H9 (cell line): ENCODE results near the gene RABGAP1L. TPM values are rescaled to one million over a fixed set of nuclear protein-coding genes. Genes with fewer than 3 reads are reported as not detected.

Source experiments
- DNase-seq: peaks from one replicate; pipeline ENCODE4 v3.0.0-alpha.2; 2017
- H2AFZ ChIP-seq: one replicate; pipeline ENCODE4 v1.6.1; 2013; ENCODE audit warnings: mild to moderate bottlenecking, low read length, control low read depth, moderate library complexity
- H2AK5ac ChIP-seq: 2 replicates; pipeline ENCODE4 v1.6.1; 2013; ENCODE audit warnings: low read length, control low read depth, mixed read lengths; ENCODE audit not compliant: insufficient read length
- H2BK120ac ChIP-seq: one replicate; pipeline ENCODE4 v1.6.1; 2013; ENCODE audit warnings: low read depth, mild to moderate bottlenecking, low read length, control low read depth, inconsistent platforms; ENCODE audit not compliant: poor library complexity, severe bottlenecking
- H2BK12ac ChIP-seq: 2 replicates; pipeline ENCODE4 v1.6.1; 2013; ENCODE audit warnings: low read length, control low read depth, mixed read lengths, low read depth; ENCODE audit not compliant: insufficient read length
- H2BK15ac ChIP-seq: 2 replicates; pipeline ENCODE4 v1.6.1; 2013; ENCODE audit warnings: low read depth, low read length, control low read depth
- H2BK20ac ChIP-seq: one replicate; pipeline ENCODE4 v1.6.1; 2013; ENCODE audit warnings: low read depth, mild to moderate bottlenecking, low read length, control low read depth, inconsistent platforms; ENCODE audit not compliant: poor library complexity, severe bottlenecking
- H2BK5ac ChIP-seq: 2 replicates; pipeline ENCODE4 v1.6.1; 2013; ENCODE audit warnings: low read length, control low read depth, mixed read lengths; ENCODE audit not compliant: insufficient read length
- H3K14ac ChIP-seq: 2 replicates; pipeline ENCODE4 v1.6.1; 2013; ENCODE audit warnings: low read length, control low read depth; ENCODE audit not compliant: insufficient read depth
- H3K18ac ChIP-seq: 2 replicates; pipeline ENCODE4 v1.6.1; 2013; ENCODE audit warnings: low read depth, mild to moderate bottlenecking, mixed read lengths, low read length, control low read depth; ENCODE audit not compliant: insufficient read length
- H3K23ac ChIP-seq: 2 replicates; pipeline ENCODE4 v1.6.1; 2013; ENCODE audit warnings: low read length, control low read depth, mixed read lengths, low read depth; ENCODE audit not compliant: insufficient read length
- H3K23me2 ChIP-seq: 2 replicates; pipeline ENCODE4 v1.6.1; 2013; ENCODE audit warnings: low read depth, mild to moderate bottlenecking, mixed read lengths, low read length, control low read depth; ENCODE audit not compliant: insufficient read length, poor library complexity, severe bottlenecking
- H3K27ac ChIP-seq: 2 replicates; pipeline ENCODE4 v1.5.1; 2013; ENCODE audit warnings: low read length, control low read depth, mixed read lengths, low read depth; ENCODE audit not compliant: insufficient read length
- H3K27me3 ChIP-seq: 2 replicates; pipeline ENCODE4 v1.6.1; 2013; ENCODE audit warnings: low read length, control low read depth, inconsistent platforms; ENCODE audit not compliant: insufficient read depth
- H3K4ac ChIP-seq: 2 replicates; pipeline ENCODE4 v1.6.1; 2013; ENCODE audit warnings: low read depth, mild to moderate bottlenecking, control low read depth, inconsistent platforms, low read length, moderate library complexity
- H3K4me1 ChIP-seq: 2 replicates; pipeline ENCODE4 v1.6.1; 2013; ENCODE audit warnings: low read length, control low read depth, inconsistent platforms; ENCODE audit not compliant: insufficient read depth
- H3K4me2 ChIP-seq: 2 replicates; pipeline ENCODE4 v1.6.1; 2013; ENCODE audit warnings: low read length, control low read depth, mixed read lengths; ENCODE audit not compliant: insufficient read length, insufficient read depth
- H3K56ac ChIP-seq: 2 replicates; pipeline ENCODE4 v1.6.1; 2013; ENCODE audit warnings: low read depth, mild to moderate bottlenecking, mixed read lengths, low read length, control low read depth; ENCODE audit not compliant: insufficient read length
- H3K79me1 ChIP-seq: 2 replicates; pipeline ENCODE4 v1.6.1; 2013; ENCODE audit warnings: low read depth, mild to moderate bottlenecking, moderate library complexity, low read length, control low read depth, inconsistent platforms; ENCODE audit not compliant: insufficient read depth, poor library complexity, severe bottlenecking
- H3K79me2 ChIP-seq: 2 replicates; pipeline ENCODE4 v1.6.1; 2013; ENCODE audit warnings: low read length, control low read depth, inconsistent platforms; ENCODE audit not compliant: insufficient read depth
- H3K9ac ChIP-seq: 2 replicates; pipeline ENCODE4 v1.6.1; 2013; ENCODE audit warnings: low read length, control low read depth, mixed read lengths; ENCODE audit not compliant: insufficient read length; ENCODE audit errors: extremely low read depth
- H3K9me3 ChIP-seq: one replicate; pipeline ENCODE4 v1.6.1; 2013; ENCODE audit warnings: low read depth, low read length, inconsistent platforms; ENCODE audit not compliant: control insufficient read depth
- H3T11ph ChIP-seq: one replicate; pipeline ENCODE4 v1.6.1; 2013; ENCODE audit warnings: mild to moderate bottlenecking, low read length, control low read depth, inconsistent platforms
- H4K20me1 ChIP-seq: one replicate; pipeline ENCODE4 v1.6.1; 2013; ENCODE audit not compliant: control insufficient read depth, insufficient read length, insufficient read depth
- H4K5ac ChIP-seq: 2 replicates; pipeline ENCODE4 v1.6.1; 2013; ENCODE audit warnings: low read depth, mild to moderate bottlenecking, mixed read lengths, low read length, control low read depth; ENCODE audit not compliant: insufficient read length
- H4K8ac ChIP-seq: replicated peaks from 2 replicates; pipeline ENCODE4 v1.6.1; 2013; ENCODE audit warnings: low read length, control low read depth, mixed read lengths, low read depth; ENCODE audit not compliant: insufficient read length
- H4K91ac ChIP-seq: 2 replicates; pipeline ENCODE4 v1.6.1; 2013; ENCODE audit warnings: low read depth, mild to moderate bottlenecking, moderate library complexity, mixed read lengths, low read length, control low read depth; ENCODE audit not compliant: insufficient read length
- H3K27ac Mint-ChIP-seq, 3 experiments: 2 replicates in 2 of 3; 3 replicates in 1 of 3; pipeline ENCODE4 v1.8.0; 2020 to 2021; ENCODE audit warnings: mixed read lengths in 3 of 3, mild to moderate bottlenecking in 1 of 3, moderate library complexity in 1 of 3
- H3K27me3 Mint-ChIP-seq: 2 replicates; pipeline ENCODE4 v1.8.0; 2021; ENCODE audit warnings: low read depth, mild to moderate bottlenecking, moderate library complexity, mixed read lengths
- H3K36me3 Mint-ChIP-seq, 3 experiments: 2 replicates in 2 of 3; 3 replicates in 1 of 3; pipeline ENCODE4 v1.8.0; 2020 to 2021; ENCODE audit warnings: low read depth in 3 of 3, mixed read lengths in 3 of 3; ENCODE audit not compliant: insufficient read depth in 1 of 3
- H3K4me1 Mint-ChIP-seq, 2 experiments: 2 replicates each; pipeline ENCODE4 v1.8.0; 2020; ENCODE audit warnings: mixed read lengths in 2 of 2
- H3K4me3 Mint-ChIP-seq, 2 experiments: 2 replicates in 1 of 2; 3 replicates in 1 of 2; pipeline ENCODE4 v1.8.0; 2020 to 2021; ENCODE audit warnings: mild to moderate bottlenecking in 2 of 2, mixed read lengths in 2 of 2, moderate library complexity in 1 of 2
- H3K9me3 Mint-ChIP-seq, 2 experiments: 2 replicates in 1 of 2; 3 replicates in 1 of 2; pipeline ENCODE4 v1.8.0; 2020; ENCODE audit warnings: mild to moderate bottlenecking in 2 of 2, mixed read lengths in 2 of 2, moderate library complexity in 1 of 2
- total RNA-seq: library from RNA; stranded (reverse); gene quantifications from 2 replicates; pipeline ENCODE4 v1.2.1, GENCODE V29; 2021
- TF ChIP-seq, protein P1 (sequence below): fragments of 200-600 bp; sonication (generic); conservative IDR thresholded peaks from 3 replicates; pipeline ENCODE4 v1.8.0; 2021; ENCODE audit warnings: antibody characterized with exemption, mild to moderate bottlenecking

Gene RABGAP1L
- total RNA-seq, 1 experiment from 2014 or later, result 147 TPM

DNA sequence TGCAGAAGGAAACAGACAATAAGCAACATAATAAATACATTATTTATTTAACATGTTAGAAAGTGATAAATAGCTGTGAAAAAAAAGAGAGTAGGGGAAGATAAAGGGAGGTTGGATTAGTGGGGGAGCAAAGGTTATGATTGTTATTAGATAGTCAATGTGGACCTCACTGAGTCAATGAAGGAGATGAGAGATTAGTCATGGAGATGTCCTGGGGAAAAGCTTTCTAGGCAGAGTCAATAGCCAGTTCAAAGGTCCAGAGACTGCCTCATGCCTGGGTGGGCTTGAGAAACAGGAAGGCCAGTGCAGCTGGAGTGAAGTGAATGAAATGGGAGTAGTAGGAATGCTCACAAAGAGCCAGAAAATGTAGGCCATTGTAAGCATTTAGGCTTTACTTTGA, 653.3 kb downstream of the RABGAP1L start:
- Histone ChIP-seq H4K8ac (no peak overlapping the region), H3K9me3 (no peaks in the 10 kb centered on the region), H2AFZ (no peak overlapping the region), H3K23me2 (no peaks in the 10 kb centered on the region), H3K4ac (no peak overlapping the region), H2BK15ac (no peak overlapping the region), H2BK120ac (no peak overlapping the region), H3K14ac (no peak overlapping the region), H3K79me2 (no peaks in the 10 kb centered on the region), H2BK20ac (no peak overlapping the region), H3K4me1 (peaks cover 6% of the 10 kb centered on the region; the same call in 1 of the 2 replicates), H3K23ac (no peak overlapping the region), H4K20me1 (no peaks in the 10 kb centered on the region), H4K91ac (no peak overlapping the region), H2BK5ac (no peak overlapping the region), H3K9ac (no peak overlapping the region), H2AK5ac (no peak overlapping the region), H3K56ac (no peak overlapping the region), H3K4me2 (no peak overlapping the region), H3K27ac (no peak overlapping the region), H3K79me1 (no peaks in the 10 kb centered on the region), H3K18ac (no peak overlapping the region), H2BK12ac (no peak overlapping the region), H3T11ph (no peak overlapping the region), H4K5ac (no peak overlapping the region), H3K27me3 (no peaks in the 10 kb centered on the region)
- Mint-ChIP-seq H3K4me3 (no peak overlapping the region), H3K27ac (peak overlapping the region in 1 of 3 experiments; percentile 14; a peak in 1 of 7 replicates), H3K4me1 (peaks cover 24 to 26% of the 10 kb centered on the region in 2 experiments), H3K36me3 (no peaks in the 10 kb centered on the region), H3K27me3 (no peaks in the 10 kb centered on the region; the same call in 1 of the 2 replicates), H3K9me3 (no peaks in the 10 kb centered on the region)
- DNase-seq, result no peak
- TF ChIP-seq, protein P1, sequence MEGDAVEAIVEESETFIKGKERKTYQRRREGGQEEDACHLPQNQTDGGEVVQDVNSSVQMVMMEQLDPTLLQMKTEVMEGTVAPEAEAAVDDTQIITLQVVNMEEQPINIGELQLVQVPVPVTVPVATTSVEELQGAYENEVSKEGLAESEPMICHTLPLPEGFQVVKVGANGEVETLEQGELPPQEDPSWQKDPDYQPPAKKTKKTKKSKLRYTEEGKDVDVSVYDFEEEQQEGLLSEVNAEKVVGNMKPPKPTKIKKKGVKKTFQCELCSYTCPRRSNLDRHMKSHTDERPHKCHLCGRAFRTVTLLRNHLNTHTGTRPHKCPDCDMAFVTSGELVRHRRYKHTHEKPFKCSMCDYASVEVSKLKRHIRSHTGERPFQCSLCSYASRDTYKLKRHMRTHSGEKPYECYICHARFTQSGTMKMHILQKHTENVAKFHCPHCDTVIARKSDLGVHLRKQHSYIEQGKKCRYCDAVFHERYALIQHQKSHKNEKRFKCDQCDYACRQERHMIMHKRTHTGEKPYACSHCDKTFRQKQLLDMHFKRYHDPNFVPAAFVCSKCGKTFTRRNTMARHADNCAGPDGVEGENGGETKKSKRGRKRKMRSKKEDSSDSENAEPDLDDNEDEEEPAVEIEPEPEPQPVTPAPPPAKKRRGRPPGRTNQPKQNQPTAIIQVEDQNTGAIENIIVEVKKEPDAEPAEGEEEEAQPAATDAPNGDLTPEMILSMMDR, result no peak
